Measurements from ENCODE around the gene DRG1.
"Not testable (repeated sequence)": the region's sequence is repeated elsewhere in the genome, so short reads cannot be mapped to it uniquely, and the experiment has no call there.

The DRG1 gene

DNA sequence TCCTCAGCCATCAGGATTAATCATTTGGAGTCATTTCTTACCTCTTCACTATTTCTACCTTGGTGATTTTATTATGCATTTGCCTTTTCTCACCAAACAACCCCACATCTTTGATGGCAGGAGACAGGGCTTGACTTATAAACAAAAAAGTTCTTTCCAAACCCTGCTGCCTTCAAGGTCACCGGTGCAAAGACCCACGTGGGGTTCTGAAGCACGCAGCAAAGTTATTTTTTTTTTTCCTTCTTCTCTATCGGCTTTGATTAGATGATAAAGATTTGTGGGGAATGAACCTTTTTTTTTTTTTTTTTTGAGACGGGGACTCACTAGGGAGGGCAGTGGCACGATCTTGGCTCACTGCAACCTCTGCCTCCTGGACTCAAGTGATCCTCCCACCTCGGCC is 44.1 kb downstream of the DRG1 start:
- no peak for DNase-seq

DNA sequence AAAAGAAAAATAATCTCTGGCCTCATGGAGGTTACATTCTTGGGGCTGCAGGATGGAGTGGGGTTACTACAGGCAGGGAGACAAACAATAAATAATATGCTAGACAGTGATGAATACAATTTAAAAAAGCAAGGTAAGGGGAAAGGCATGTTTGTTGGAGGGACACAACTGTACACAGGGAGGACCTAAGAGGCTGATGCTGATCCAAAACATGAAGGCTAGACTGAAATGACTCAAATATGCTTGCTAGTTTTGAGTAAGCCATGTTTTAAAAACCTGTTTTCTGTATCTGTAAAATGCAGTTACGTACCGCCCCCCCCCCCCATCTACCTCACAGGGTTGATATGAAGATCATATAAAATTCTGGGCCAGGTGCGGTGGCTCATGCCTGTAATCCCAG is 46.2 kb downstream of the DRG1 start:
- DNase-seq: no peak

DNA sequence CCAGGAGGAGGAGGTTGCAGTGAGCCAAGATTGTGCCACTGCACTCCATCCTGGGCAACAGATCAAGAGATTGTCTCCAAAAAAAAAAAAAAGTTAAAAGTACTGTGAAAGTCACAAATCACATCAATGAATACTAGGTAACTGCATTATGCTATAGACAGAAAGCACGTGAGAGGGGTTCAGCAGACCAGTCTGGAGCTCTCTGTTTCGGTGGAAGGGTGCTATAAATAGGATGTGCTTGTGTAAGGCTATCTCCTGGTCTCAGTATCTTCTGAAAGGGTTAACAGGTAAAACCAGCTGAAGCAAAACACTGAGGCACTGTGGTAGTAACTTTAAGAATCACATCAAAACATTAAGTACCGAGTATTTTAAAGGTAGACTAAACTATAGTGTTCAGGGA is 46.8 kb downstream of the DRG1 start:
- no peak for DNase-seq

DNA sequence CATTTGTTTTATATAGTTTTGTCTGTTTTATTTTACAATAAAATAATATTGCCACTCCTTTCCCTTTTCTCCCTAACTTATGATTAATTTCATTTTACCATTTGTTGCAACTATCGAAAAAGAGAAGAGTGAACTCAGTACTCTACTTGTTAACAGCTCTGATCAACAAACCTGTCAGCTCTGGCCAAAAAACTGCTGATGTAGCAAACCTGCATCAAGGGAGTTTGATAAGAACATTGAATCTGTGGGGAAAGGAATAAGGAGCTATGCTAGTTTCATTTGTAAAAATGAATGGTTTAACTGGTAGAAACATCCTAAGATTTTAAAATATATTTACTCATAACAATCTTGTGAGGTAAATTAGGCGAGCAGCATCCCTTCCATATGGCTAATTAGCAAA is 47.4 kb downstream of the DRG1 start:
- DNase-seq: no peak

DNA sequence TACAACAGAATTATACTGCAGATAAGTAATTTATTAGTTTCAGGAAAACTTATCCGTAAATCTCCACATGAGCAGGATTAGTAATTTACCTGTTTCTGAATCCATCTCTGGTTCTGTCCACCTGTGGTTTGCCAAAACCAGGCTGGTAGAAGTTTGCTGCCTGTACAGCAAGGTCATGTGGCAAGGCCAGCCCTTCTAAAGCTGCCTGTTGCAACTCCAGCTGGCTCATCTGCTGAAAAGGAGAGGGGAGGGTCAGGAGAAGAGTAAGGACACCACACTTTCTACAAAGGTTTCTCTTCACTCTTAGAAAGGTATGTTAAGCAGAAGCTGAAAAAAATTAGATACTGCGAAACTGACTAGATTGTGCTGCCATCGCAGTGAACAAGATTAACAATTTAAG is 47.9 kb downstream of the DRG1 start:
- DNase-seq: no peak

DNA sequence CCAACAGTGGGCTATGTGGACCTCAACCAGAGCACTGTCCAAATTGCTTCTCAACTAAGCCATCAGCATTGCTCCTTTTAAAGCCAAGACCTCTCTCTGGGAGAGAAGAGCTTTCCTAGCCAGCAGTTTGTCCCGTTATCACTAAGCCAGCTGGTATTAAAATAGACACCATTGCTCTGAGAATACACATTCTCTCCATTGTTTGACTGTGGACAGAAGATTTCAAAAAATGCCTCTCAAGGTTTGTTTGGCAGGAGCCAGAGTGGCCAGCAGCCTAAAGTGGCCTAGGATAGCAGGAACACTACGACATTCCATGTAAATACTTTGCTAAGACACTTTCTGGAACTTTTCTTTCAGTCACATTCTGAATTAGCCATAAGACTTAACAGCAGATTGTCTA is 49.0 kb downstream of the DRG1 start:
- no peak for DNase-seq

DNA sequence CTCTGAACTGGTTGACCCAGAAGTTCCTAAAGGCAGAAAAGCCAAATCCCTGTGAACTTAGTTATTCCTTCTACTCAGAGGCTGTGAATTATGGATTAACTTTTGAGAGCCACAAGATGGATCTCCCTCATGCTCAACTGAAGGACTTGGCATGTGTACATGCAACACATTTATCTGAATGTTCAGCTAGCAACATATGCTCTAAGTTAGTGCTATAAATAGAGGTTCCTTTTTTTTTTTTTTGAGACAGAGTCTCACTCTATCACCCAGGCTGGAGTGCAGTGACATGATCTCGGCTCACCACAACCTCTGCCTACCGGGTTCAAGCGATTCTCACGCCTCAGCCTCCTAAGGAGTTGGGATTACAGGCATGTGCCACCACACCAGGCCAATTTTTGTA is 50.1 kb downstream of the DRG1 start:
- no peak for DNase-seq

DNA sequence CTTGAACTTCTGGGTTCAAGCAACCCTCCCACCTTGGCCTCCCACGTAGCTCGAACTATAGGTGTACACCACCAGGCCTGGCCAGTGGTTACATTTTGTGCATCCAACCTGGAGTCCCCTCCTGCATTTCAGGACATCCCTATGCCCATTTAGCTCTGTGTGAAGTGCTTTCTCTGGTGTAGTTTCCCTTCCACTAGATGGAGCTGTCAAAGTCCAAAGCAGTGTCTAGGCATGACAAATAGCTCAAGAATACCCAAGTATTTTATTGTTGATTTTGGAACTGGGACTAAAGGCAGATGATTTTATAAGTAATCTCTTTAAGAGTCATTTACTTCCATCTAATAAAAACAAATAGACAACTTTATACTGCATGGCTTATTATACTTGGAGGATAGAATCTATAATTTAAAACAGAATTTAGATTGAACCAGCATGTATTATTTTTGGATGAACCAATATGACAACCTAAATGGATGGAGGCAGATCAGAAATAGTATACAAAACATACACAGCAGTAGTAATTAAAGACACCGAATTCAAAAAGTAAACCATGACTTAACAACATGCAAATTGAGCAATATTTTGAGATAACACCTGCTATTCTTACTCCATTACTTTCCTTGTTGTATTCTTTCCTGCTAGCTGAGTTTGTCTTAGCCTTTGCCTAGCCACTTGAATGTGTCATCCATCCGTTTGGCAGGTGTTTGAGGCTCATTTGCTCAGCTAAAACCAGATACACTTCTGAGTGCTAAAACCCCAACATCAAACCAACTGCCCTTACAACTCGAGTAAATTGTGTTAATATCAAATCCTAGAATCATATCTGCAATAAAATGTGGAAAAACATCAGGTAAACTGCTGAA is 52.5 kb downstream of the DRG1 start:
- no peak for DNase-seq

DNA sequence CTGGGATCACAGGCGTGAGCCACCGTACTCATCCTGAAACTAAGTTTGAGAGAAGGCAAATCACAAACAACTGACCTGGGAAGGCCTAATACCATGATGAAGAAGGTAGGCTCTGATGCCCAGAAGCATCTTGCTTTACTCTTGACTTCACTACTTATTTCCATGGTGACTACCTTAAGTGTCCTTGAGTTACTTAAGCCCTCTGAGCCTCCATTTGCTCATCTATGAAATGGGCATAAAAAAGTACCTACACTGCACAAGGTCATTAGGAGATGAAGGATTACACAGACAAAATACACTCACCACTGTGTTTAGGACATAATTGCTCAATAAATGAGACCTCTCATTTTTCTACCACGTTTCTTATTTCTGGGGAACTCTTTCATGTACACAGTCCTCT is 62.3 kb downstream of the DRG1 start:
- DNase-seq: no peak

DNA sequence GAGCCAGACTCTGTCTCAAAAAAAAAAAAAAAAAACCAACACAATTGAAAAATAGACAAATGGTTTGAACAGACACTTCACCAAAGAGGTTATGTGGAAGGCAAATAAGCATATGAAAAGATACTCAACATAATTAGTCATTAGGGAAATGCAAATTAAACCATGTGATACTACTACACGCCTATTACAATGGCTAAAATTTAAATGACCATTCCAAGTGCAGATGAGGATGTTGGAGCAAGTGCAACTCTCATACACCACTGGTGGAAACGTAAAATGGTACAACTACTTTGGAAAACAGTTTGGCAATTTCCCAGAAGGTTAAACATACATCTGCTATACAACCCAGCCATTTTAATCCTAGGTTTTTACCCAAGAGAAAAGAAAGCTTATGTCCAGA is 65.9 kb downstream of the DRG1 start:
- no peak for DNase-seq

DNA sequence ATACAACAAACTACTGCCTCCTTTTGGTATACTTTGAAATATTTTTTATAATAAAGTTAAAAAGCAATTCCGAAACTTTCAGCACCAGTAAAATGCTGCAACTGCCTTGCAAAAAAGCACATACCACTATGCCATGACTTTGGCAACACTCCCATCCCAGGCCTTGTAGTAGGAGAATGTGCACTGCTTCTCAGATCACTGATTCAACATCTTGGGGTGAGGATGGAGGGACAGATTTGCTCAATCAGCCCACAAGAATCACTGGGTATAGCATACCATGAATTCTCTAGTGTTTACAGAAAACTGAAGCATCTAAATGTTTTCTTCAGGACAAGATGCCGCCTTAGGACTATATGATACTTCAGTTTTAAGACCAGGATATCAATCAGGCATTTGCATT is 75.3 kb downstream of the DRG1 start:
- no peak for DNase-seq

DNA sequence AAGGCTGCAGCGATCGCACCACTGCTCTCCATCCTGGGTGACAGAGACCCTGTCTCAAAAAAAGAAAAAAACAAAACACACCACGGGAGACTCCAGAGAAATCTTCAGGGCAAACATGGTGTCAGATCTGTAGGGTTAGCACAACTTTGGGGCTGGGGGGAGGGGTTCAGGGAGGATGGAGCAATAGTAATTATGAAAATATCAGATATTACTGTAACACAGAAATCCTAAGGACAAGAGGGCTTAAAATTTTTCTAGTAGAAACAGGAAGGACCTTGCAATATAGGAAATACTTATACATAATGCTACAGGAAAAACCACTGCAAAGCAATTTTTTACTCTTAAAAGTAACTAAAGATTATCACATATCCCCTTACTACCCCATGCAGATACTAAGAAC is 76.4 kb downstream of the DRG1 start:
- DNase-seq: no peak

DNA sequence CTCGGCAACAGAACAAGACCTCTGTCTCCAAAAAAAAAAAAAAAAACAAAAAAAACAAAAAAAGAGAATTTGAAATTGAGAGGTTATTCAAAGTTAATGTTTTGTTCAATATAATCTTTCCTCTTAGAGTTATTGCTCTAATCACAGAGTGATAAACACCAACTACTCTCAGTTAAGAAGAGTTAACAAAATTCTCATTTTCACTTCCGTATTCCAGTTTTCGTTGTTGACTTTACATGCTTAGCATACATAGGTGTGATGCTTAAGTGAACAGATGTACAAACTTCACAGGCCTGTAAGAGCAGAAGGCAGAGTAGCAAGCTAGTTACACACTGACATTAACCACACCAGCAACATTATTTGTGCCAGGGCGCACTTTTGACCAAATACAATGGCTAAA is 77.9 kb downstream of the DRG1 start:
- DNase-seq: no peak

DNA sequence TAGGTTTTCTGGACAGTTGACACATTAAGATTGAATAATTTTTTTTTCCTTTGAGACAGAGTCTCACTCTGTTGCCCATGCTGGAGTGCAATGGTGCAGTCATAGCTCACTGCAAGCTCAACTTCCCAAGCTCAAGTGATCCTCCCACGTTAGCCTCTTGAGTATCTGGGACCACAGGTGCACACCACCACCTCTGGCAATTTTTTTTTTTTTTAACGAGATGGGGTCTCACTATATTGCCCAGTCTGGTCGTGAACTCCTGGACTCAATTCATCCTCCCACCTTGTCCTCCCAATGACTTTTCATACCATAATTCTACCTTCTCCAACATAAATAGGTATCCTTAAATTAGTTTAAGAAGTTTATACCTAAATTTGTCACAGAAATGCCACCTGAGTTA is 81.7 kb downstream of the DRG1 start:
- DNase-seq: no peak

DNA sequence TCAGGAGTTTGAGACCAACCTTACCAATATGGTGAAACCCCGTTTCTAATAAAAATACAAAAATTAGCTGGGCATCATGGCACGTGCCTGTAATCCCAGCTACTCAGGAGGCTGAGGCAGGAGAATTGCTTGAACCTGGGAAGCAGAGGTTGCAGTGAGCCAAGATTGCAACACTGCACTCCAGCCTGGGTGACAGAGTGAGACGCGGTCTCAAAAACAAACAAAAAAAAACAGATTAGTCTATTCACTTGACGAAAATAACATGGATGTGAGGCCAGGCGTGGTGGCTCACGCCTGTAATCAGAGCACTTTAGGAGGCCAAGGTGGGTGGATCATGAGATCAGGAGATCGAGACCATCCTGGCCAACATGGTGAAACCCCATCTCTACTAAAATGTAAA is 83.1 kb downstream of the DRG1 start:
- DNase-seq: not testable (repeated sequence)
